Measurements from ENCODE around the gene C1GALT1.

Gene C1GALT1

DNA sequence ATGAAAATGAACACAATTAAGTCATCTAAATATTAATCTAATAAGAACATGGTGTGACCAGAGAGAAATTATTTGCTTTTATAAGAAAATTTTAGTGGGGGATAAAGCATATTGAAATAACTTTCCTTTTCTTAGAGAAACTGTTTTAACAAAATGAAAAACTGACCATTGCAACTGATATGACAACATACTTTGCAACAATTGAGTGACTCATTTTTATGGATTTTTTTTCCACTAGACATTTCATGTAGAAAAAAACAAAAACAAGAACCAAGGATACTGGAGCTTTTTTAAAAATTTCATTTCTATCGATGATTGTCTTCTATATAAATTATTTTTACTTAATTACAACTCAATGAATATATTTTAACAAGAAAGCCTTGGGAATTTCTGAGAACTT lies 90.0 kb downstream of the C1GALT1 start:
- no peak for DNase-seq (ENCODE audit: low read depth in 2 of 2)

DNA sequence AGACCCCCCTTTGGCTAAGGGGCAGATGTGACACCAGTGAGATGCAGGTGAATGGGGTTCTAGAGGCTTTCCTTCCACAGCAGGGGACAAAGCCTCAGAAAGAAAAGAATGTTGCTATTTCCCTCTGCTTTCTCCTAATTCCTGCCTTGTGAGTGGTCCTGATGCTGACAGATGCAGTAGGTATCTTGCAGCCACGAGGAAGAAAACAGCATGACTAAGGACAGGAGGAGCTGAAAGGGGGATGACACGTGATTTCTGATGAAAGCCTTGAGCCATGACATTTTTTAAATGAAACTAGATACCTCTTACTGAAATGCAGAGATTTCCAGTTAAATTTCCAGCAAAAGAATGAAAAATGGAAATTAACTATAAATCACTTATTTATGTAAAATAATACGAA lies 92.4 kb downstream of the C1GALT1 start:
- no peak for DNase-seq (ENCODE audit: low read depth in 2 of 2)

DNA sequence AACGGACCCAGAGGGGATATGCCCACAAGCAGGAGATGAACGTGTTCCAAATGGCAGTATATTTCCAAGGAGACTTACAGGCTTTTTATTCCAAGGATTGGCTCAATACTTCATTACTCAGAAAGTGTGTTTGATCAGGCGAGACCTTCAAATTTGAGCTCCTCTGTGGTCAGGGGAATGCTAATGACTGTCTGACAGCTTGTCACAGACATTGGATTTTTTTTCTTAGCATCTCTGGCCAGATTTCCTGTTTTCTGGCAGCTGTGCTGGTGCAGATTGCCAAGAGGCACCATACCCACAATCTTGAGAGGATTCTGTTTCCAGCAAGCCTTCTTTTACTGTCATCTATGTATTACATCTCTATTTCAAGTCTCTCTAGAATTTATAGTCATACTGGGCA lies 93.8 kb downstream of the C1GALT1 start:
- DNase-seq (ENCODE audit: low read depth in 2 of 2): no peak

DNA sequence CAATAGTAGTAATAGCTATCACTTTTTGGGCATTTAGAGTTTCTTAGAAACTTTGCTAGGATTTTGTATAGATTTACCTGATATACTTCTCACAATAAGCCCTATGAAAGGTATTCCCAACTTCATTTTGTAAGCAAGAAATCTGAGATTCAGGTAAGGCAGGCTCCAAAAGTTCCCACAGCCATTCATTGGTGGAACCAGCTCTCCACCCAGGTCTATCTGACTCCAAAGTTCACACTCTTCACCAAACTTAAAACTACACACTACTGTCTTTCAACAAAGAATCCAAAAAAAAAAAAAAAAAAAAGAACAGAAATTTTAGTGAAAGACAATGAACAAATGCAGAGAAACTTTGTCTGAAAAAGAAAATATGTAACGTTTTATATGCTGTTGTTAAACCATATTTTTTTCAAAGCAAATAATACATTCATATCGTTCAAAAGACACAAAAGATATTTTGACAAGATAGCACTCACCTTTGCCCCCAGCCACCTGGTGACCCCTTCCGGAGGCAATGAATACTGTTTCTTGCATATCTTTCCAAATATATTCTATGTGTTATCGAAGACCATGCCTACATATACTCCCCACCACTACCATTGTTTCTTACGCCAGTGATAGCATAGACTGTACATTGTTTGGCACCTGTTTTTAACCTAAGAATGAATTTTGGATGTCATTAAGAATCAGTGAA lies 108.2 kb downstream of the C1GALT1 start:
- DNase-seq (ENCODE audit: low read depth in 2 of 2): no peak

DNA sequence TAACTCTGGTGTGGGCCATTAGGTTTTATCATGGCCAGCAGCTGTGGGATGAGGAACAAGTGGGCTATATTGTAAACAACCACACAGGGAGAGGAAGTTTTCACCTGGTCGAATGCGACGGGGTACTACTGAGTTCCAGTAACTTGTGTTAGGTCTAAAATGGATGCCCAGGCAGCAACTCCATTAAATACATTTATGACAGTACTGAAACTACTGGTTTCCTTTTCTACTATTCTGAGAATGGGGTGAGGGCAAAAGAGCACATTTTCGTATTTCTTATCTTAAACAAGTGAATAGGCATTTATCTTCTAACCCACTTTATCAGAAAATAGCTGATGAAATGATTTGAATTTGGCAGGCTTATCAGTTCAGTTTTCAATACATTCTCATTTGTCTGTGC lies 109.7 kb downstream of the C1GALT1 start:
- DNase-seq (ENCODE audit: low read depth in 2 of 2): no peak

DNA sequence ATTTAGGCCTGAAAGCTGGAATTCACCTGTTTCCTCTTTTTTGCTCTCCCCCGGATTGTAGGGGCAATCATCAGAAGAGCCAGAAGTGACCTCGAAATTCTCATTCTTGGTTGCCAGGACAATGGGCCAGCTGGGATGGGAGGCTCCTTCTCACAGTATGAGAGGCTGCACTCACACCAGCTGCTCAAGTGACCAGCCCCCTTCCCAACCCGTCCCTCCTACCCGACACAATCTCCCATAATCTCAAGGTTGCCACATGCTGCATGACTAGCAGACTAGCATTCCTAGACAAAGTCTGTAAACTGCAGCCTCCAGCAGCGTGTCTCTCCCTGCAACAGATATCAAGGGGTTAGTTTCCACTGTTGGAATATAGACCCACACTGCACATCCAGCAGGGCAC lies 110.3 kb downstream of the C1GALT1 start:
- no peak for DNase-seq (ENCODE audit: low read depth in 2 of 2)

DNA sequence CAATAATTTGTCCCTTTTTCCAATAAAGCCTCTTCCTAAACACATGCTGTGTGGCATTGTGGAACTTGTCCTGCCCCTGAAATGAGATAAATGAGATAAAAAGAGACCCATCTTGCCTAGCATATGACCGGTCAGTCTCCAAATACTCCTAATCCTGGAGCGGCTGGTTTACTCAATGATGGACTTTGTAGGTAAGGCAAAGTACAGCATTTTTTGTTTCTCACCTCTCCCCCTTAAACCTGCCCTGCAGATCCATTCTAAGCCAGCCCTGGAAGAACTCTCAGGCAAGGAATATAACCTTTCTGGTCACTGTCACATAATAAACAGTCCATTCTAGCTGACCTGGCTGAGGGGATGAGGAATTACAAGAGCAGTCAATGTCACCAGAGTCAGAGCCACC lies 110.7 kb downstream of the C1GALT1 start:
- DNase-seq (ENCODE audit: low read depth in 2 of 2): no peak

DNA sequence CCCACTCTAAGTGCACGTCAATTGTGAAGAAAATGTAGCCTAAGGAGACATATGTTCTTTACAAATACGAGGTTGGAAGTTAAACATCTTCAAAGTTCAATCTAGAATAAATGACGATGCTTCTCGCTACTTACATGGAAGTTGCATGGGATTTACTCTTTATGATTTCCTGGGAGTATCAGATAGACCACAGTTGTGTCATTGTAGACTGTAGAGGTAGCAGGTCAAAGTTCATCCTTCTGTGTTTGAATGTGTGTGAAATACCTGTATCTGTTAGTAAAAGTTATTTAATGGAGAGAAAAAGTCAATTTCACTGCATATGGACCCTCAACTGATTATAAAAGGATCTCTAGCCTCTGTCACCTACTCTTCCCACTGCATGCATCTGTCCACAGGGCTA lies 112.6 kb downstream of the C1GALT1 start:
- no peak for DNase-seq (ENCODE audit: low read depth in 2 of 2)

All from stimulated activated CD4-positive, alpha-beta T cell treated with anti-CD3 and anti-CD28 coated beads, Interleukin-12 subunit alpha, Interleukin-12 subunit beta, amount 100 ng/mL, for 24 hours (primary cell).